ENCODE results near the gene LDB3. TPM values are rescaled to one million over a fixed set of nuclear protein-coding genes. Genes with fewer than 3 reads are reported as not detected.
A peak's percentile ranks its signal among the peaks of the same experiment; 100 is the strongest.

LDB3 gene
- total and polyA plus RNA-seq, 8 donors = 0.14 to 2.1 (median 0.44) TPM

GRCh38 chr10:86727470-86727869 is 59.2 kb downstream of the LDB3 start:
- TF ChIP-seq CTCF (IDR thresholded peaks at IDR 0.05) = no peak
- DNase-seq (no peak), FAIRE-seq (no peak), ATAC-seq (no peak)
- Histone ChIP-seq H3K4me1 (no peaks in the 10 kb centered on the region), H3K9me3 (no peaks in the 10 kb centered on the region), H3K36me3 (no peaks in the 10 kb centered on the region), H3K27me3 (no peaks in the 10 kb centered on the region), H3K4me3 (no peak overlapping the region), H3K27ac (no peak overlapping the region)
- intact Hi-C loops (cut with DNase I) = no loop called here
- 81 to 87% methylated on average over 6 of the region's 6 CpGs for WGBS, 2 donors

GRCh38 chr10:86728056-86728455 is 59.7 kb downstream of the LDB3 start:
- no peak for FAIRE-seq
- ATAC-seq = no peak
- TF ChIP-seq CTCF (IDR thresholded peaks at IDR 0.05) = no peak
- no peak for DNase-seq
- Histone ChIP-seq H3K36me3 (no peaks in the 10 kb centered on the region), H3K9me3 (no peaks in the 10 kb centered on the region), H3K4me1 (no peaks in the 10 kb centered on the region), H3K4me3 (no peak overlapping the region), H3K27ac (no peak overlapping the region), H3K27me3 (no peaks in the 10 kb centered on the region)
- intact Hi-C loops (cut with DNase I) = no loop called here
- 95 to 98% methylated on average over 3 of the region's 3 CpGs for WGBS, 2 donors

- Histone ChIP-seq H3K36me3 (no peaks in the 10 kb centered on the region), H3K9me3 (no peaks in the 10 kb centered on the region), H3K27me3 (no peaks in the 10 kb centered on the region), H3K27ac (no peak overlapping the region), H3K4me3 (no peak overlapping the region), H3K4me1 (no peaks in the 10 kb centered on the region)
- intact Hi-C loops (cut with DNase I) = no loop called here
- WGBS, 2 donors = 80 to 88% methylated on average over 1 of the region's 1 CpG
- no peak for ATAC-seq
- no peak for DNase-seq
- FAIRE-seq = no peak
- TF ChIP-seq CTCF (IDR thresholded peaks at IDR 0.05) = no peak
Observed at GRCh38 chr10:86729677-86730076, 61.4 kb downstream of the LDB3 start.

GRCh38 chr10:86730227-86730626 is 61.9 kb downstream of the LDB3 start:
- Histone ChIP-seq H3K27ac (no peak overlapping the region), H3K36me3 (no peaks in the 10 kb centered on the region), H3K9me3 (no peaks in the 10 kb centered on the region), H3K4me3 (no peak overlapping the region), H3K4me1 (no peaks in the 10 kb centered on the region), H3K27me3 (no peaks in the 10 kb centered on the region)
- DNase-seq (peak in 5 of 6 donors; percentile 39 to 71 (median 51)), FAIRE-seq (no peak), ATAC-seq (peak; percentile 48 to 73 (median 64))
- WGBS, 2 donors = 84 to 100% methylated on average over 1 of the region's 1 CpG
- TF ChIP-seq CTCF (IDR thresholded peaks at IDR 0.05) = no peak
- intact Hi-C loops (cut with DNase I) = no loop called here

GRCh38 chr10:86732771-86733170 is 64.5 kb downstream of the LDB3 start:
- H3K9me3 ChIP-seq = no peaks in the 10 kb centered on the region
- 87 to 91% methylated on average over 13 of the region's 13 CpGs for WGBS, 2 donors
- no peak for ATAC-seq
- H3K27ac ChIP-seq = no peak overlapping the region
- no peak for DNase-seq
- no peak overlapping the region for H3K4me3 ChIP-seq
- intact Hi-C loops (cut with DNase I) = no loop called here
- no peak for FAIRE-seq
- TF ChIP-seq CTCF (IDR thresholded peaks at IDR 0.05) = no peak
- H3K36me3 ChIP-seq = no peaks in the 10 kb centered on the region
- no peaks in the 10 kb centered on the region for H3K27me3 ChIP-seq
- H3K4me1 ChIP-seq = no peaks in the 10 kb centered on the region

Measured in pancreas (tissue), 10 donors.